ENCODE data around the gene GAGE1. TPM values are rescaled to one million over a fixed set of nuclear protein-coding genes. Genes with fewer than 3 reads are reported as not detected.
"Not testable (repeated sequence)": the region's sequence is repeated elsewhere in the genome, so short reads cannot be mapped to it uniquely, and the experiment has no call there.

GAGE1 gene, protein sequence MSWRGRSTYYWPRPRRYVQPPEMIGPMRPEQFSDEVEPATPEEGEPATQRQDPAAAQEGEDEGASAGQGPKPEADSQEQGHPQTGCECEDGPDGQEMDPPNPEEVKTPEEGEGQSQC
- total RNA-seq (2021) = not detected in 2 replicates
- not detected for Bru-seq, nascent RNA
- not detected for BruChase-seq, experiment 1, labeled RNA remaining after a 2-hour chase
- not detected for BruChase-seq, experiment 2, labeled RNA remaining after a 6-hour chase
- long read RNA-seq = 0 reads

- BruUV-seq (replicated peaks); DNase-seq (ENCODE audit: low spot score); H3K9me3 ChIP-seq (ENCODE audit: low read depth, low read length, poor library complexity, severe bottlenecking); H3K36me3 ChIP-seq (ENCODE audit: insufficient read depth, low read length, poor library complexity, severe bottlenecking); POLR2A ChIA-PET (ENCODE audit: low non-redundant PET); CTCF ChIA-PET; H3K27ac ChIP-seq (ENCODE audit: low read depth, low read length, poor library complexity, severe bottlenecking); H3K4me1 ChIP-seq (ENCODE audit: insufficient read depth, low read length, poor library complexity, severe bottlenecking); intact Hi-C loops (cut with micrococcal nuclease; ENCODE audit: unreplicated experiment); H3K4me3 ChIP-seq (ENCODE audit: low read depth, low read length, poor library complexity, severe bottlenecking); H3K27me3 ChIP-seq (replicated peaks; ENCODE audit: insufficient read depth, low read depth, low read length, poor library complexity): not testable (repeated sequence)
Observed at GRCh38 chrX:49598720-49599119, at the start of gene GAGE1. Gene GAGE1 (plus strand): TSS chrX:49599020. CDS start chrX:49600175, 1,155 bp downstream.

GRCh38 chrX:49550989-49551388 is 47.8 kb upstream of the GAGE1 start, which contains the start of gene GAGE12E:
Gene GAGE12E (plus strand): TSS chrX:49551289. CDS start chrX:49552444, 1,155 bp downstream.
- H3K36me3 ChIP-seq (ENCODE audit: insufficient read depth, low read length, poor library complexity, severe bottlenecking); DNase-seq (ENCODE audit: low spot score); POLR2A ChIA-PET (ENCODE audit: low non-redundant PET); H3K4me3 ChIP-seq (ENCODE audit: low read depth, low read length, poor library complexity, severe bottlenecking); BruUV-seq (replicated peaks); H3K4me1 ChIP-seq (ENCODE audit: insufficient read depth, low read length, poor library complexity, severe bottlenecking); H3K9me3 ChIP-seq (ENCODE audit: low read depth, low read length, poor library complexity, severe bottlenecking); CTCF ChIA-PET; H3K27ac ChIP-seq (ENCODE audit: low read depth, low read length, poor library complexity, severe bottlenecking); H3K27me3 ChIP-seq (replicated peaks; ENCODE audit: insufficient read depth, low read depth, low read length, poor library complexity); intact Hi-C loops (cut with micrococcal nuclease; ENCODE audit: unreplicated experiment): not testable (repeated sequence)

DNA sequence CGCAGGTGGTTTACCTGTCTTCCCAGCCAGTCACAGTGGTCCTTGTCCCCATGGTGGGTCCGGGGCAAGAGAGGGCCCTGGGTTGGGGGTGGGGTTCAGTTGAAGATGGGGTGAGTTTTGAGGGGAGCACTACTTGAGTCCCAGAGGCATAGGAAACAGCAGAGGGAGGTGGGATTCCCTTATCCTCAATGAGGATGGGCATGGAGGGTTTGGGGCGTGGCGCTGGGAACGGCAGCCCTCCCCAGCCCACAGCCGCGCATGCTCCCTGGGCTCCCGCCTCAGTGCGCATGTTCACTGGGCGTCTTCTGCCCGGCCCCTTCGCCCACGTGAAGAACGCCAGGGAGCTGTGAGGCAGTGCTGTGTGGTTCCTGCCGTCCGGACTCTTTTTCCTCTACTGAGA is 38.3 kb upstream of the GAGE1 start, which contains the start of gene GAGE12F:
Gene GAGE12F, plus strand, starts transcription at position 301 of the 400 bp plus-strand sequence. CDS start 1,155 bp downstream, outside the sequence.
- H3K4me3 ChIP-seq (ENCODE audit: low read depth, low read length, poor library complexity, severe bottlenecking); H3K27ac ChIP-seq (ENCODE audit: low read depth, low read length, poor library complexity, severe bottlenecking); BruUV-seq (replicated peaks); H3K27me3 ChIP-seq (replicated peaks; ENCODE audit: insufficient read depth, low read depth, low read length, poor library complexity); H3K36me3 ChIP-seq (ENCODE audit: insufficient read depth, low read length, poor library complexity, severe bottlenecking); POLR2A ChIA-PET (ENCODE audit: low non-redundant PET); intact Hi-C loops (cut with micrococcal nuclease; ENCODE audit: unreplicated experiment); H3K9me3 ChIP-seq (ENCODE audit: low read depth, low read length, poor library complexity, severe bottlenecking); CTCF ChIA-PET; DNase-seq (ENCODE audit: low spot score); H3K4me1 ChIP-seq (ENCODE audit: insufficient read depth, low read length, poor library complexity, severe bottlenecking): not testable (repeated sequence)

GRCh38 chrX:49568728-49569127 is 30.1 kb upstream of the GAGE1 start:
- H3K9me3 ChIP-seq (ENCODE audit: low read depth, low read length, poor library complexity, severe bottlenecking); H3K4me3 ChIP-seq (ENCODE audit: low read depth, low read length, poor library complexity, severe bottlenecking); H3K27ac ChIP-seq (ENCODE audit: low read depth, low read length, poor library complexity, severe bottlenecking); H3K4me1 ChIP-seq (ENCODE audit: insufficient read depth, low read length, poor library complexity, severe bottlenecking); H3K27me3 ChIP-seq (replicated peaks; ENCODE audit: insufficient read depth, low read depth, low read length, poor library complexity); BruUV-seq (replicated peaks); intact Hi-C loops (cut with micrococcal nuclease; ENCODE audit: unreplicated experiment); CTCF ChIA-PET; H3K36me3 ChIP-seq (ENCODE audit: insufficient read depth, low read length, poor library complexity, severe bottlenecking); POLR2A ChIA-PET (ENCODE audit: low non-redundant PET); DNase-seq (ENCODE audit: low spot score): not testable (repeated sequence)

DNA sequence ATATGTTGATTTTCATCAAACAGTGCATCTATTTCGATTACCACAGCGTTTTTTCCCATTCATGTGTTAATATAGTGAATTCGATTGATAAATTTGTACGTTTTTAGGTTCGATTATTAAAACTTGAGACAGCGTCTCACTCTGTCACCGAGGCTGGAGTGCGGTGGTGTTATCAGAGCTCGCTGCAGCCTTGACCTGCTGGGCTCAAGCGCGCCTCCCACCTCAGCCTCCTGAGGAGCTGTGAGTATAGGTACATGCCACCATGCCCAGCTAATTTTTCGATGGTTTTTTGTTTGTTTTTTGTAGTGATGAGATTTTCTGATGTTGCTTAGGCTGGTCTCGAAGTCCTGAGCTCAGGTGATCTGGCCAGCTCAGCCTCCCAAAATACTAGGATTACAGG is 29.7 kb upstream of the GAGE1 start:
- POLR2A ChIA-PET (ENCODE audit: low non-redundant PET); CTCF ChIA-PET; BruUV-seq (replicated peaks): not testable (repeated sequence)

DNA sequence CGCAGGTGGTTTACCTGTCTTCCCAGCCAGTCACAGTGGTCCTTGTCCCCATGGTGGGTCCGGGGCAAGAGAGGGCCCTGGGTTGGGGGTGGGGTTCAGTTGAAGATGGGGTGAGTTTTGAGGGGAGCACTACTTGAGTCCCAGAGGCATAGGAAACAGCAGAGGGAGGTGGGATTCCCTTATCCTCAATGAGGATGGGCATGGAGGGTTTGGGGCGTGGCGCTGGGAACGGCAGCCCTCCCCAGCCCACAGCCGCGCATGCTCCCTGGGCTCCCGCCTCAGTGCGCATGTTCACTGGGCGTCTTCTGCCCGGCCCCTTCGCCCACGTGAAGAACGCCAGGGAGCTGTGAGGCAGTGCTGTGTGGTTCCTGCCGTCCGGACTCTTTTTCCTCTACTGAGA is 28.7 kb upstream of the GAGE1 start, which contains the start of gene GAGE12G:
Gene GAGE12G, plus strand, starts transcription at position 301 of the 400 bp plus-strand sequence. CDS start 1,155 bp downstream, outside the sequence.
- BruUV-seq (replicated peaks) = not testable (repeated sequence)

More for the DNA sequence above, 29.7 kb upstream of the GAGE1 start:
- H3K4me3 ChIP-seq (ENCODE audit: low read depth, low read length, poor library complexity, severe bottlenecking); H3K9me3 ChIP-seq (ENCODE audit: low read depth, low read length, poor library complexity, severe bottlenecking); H3K36me3 ChIP-seq (ENCODE audit: insufficient read depth, low read length, poor library complexity, severe bottlenecking); H3K27ac ChIP-seq (ENCODE audit: low read depth, low read length, poor library complexity, severe bottlenecking); intact Hi-C loops (cut with micrococcal nuclease; ENCODE audit: unreplicated experiment); DNase-seq (ENCODE audit: low spot score); H3K4me1 ChIP-seq (ENCODE audit: insufficient read depth, low read length, poor library complexity, severe bottlenecking); H3K27me3 ChIP-seq (replicated peaks; ENCODE audit: insufficient read depth, low read depth, low read length, poor library complexity): not testable (repeated sequence)

GRCh38 chrX:49579649-49580048 is 19.2 kb upstream of the GAGE1 start, which contains the start of gene GAGE12H:
Gene GAGE12H (plus strand): TSS chrX:49579949. CDS start chrX:49581104, 1,155 bp downstream.
- POLR2A ChIA-PET (ENCODE audit: low non-redundant PET); H3K27ac ChIP-seq (ENCODE audit: low read depth, low read length, poor library complexity, severe bottlenecking); H3K36me3 ChIP-seq (ENCODE audit: insufficient read depth, low read length, poor library complexity, severe bottlenecking); intact Hi-C loops (cut with micrococcal nuclease; ENCODE audit: unreplicated experiment); H3K27me3 ChIP-seq (replicated peaks; ENCODE audit: insufficient read depth, low read depth, low read length, poor library complexity); DNase-seq (ENCODE audit: low spot score); H3K4me1 ChIP-seq (ENCODE audit: insufficient read depth, low read length, poor library complexity, severe bottlenecking); BruUV-seq (replicated peaks); H3K9me3 ChIP-seq (ENCODE audit: low read depth, low read length, poor library complexity, severe bottlenecking); CTCF ChIA-PET; H3K4me3 ChIP-seq (ENCODE audit: low read depth, low read length, poor library complexity, severe bottlenecking): not testable (repeated sequence)

More for the DNA sequence above, 28.7 kb upstream of the GAGE1 start, which contains the start of gene GAGE12G:
- H3K9me3 ChIP-seq (ENCODE audit: low read depth, low read length, poor library complexity, severe bottlenecking); H3K27me3 ChIP-seq (replicated peaks; ENCODE audit: insufficient read depth, low read depth, low read length, poor library complexity); intact Hi-C loops (cut with micrococcal nuclease; ENCODE audit: unreplicated experiment); CTCF ChIA-PET; H3K4me3 ChIP-seq (ENCODE audit: low read depth, low read length, poor library complexity, severe bottlenecking); H3K27ac ChIP-seq (ENCODE audit: low read depth, low read length, poor library complexity, severe bottlenecking); H3K4me1 ChIP-seq (ENCODE audit: insufficient read depth, low read length, poor library complexity, severe bottlenecking); H3K36me3 ChIP-seq (ENCODE audit: insufficient read depth, low read length, poor library complexity, severe bottlenecking); DNase-seq (ENCODE audit: low spot score); POLR2A ChIA-PET (ENCODE audit: low non-redundant PET): not testable (repeated sequence)

DNA sequence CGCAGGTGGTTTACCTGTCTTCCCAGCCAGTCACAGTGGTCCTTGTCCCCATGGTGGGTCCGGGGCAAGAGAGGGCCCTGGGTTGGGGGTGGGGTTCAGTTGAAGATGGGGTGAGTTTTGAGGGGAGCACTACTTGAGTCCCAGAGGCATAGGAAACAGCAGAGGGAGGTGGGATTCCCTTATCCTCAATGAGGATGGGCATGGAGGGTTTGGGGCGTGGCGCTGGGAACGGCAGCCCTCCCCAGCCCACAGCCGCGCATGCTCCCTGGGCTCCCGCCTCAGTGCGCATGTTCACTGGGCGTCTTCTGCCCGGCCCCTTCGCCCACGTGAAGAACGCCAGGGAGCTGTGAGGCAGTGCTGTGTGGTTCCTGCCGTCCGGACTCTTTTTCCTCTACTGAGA is 9.6 kb upstream of the GAGE1 start, which contains the start of gene GAGE2A:
Gene GAGE2A, plus strand, starts transcription at position 301 of the 400 bp plus-strand sequence. CDS start 1,155 bp downstream, outside the sequence.
- H3K4me1 ChIP-seq (ENCODE audit: insufficient read depth, low read length, poor library complexity, severe bottlenecking); H3K4me3 ChIP-seq (ENCODE audit: low read depth, low read length, poor library complexity, severe bottlenecking); BruUV-seq (replicated peaks); H3K9me3 ChIP-seq (ENCODE audit: low read depth, low read length, poor library complexity, severe bottlenecking); intact Hi-C loops (cut with micrococcal nuclease; ENCODE audit: unreplicated experiment); DNase-seq (ENCODE audit: low spot score); H3K27ac ChIP-seq (ENCODE audit: low read depth, low read length, poor library complexity, severe bottlenecking); POLR2A ChIA-PET (ENCODE audit: low non-redundant PET); H3K36me3 ChIP-seq (ENCODE audit: insufficient read depth, low read length, poor library complexity, severe bottlenecking); H3K27me3 ChIP-seq (replicated peaks; ENCODE audit: insufficient read depth, low read depth, low read length, poor library complexity); CTCF ChIA-PET: not testable (repeated sequence)

Measured in A673 (cell line).